Measurements from ENCODE around the gene CACHD1.
"Not testable (repeated sequence)": the region's sequence is repeated elsewhere in the genome, so short reads cannot be mapped to it uniquely, and the experiment has no call there.

GRCh38 chr1:64610950-64611349, 141.0 kb downstream of the CACHD1 start:
- TF ChIP-seq, protein P1, sequence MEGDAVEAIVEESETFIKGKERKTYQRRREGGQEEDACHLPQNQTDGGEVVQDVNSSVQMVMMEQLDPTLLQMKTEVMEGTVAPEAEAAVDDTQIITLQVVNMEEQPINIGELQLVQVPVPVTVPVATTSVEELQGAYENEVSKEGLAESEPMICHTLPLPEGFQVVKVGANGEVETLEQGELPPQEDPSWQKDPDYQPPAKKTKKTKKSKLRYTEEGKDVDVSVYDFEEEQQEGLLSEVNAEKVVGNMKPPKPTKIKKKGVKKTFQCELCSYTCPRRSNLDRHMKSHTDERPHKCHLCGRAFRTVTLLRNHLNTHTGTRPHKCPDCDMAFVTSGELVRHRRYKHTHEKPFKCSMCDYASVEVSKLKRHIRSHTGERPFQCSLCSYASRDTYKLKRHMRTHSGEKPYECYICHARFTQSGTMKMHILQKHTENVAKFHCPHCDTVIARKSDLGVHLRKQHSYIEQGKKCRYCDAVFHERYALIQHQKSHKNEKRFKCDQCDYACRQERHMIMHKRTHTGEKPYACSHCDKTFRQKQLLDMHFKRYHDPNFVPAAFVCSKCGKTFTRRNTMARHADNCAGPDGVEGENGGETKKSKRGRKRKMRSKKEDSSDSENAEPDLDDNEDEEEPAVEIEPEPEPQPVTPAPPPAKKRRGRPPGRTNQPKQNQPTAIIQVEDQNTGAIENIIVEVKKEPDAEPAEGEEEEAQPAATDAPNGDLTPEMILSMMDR (IDR thresholded peaks at IDR 0.05; ENCODE audit: insufficient read depth, low read length, poor library complexity, severe bottlenecking) = not testable (repeated sequence)
- TF ChIP-seq EZH2phosphoT487 (conservative IDR thresholded peaks at IDR 0.05; ENCODE audit: low read length) = not testable (repeated sequence)

All from SU-DHL-6 (cell line).